Endodermal cell (in vitro differentiated cells): Measurements from ENCODE around the gene UBASH3B. TPM values are rescaled to one million over a fixed set of nuclear protein-coding genes. Genes with fewer than 3 reads are reported as not detected.
A peak's percentile ranks its signal among the peaks of the same experiment; 100 is the strongest.

Experiments used
- DNase-seq: peaks from one replicate; pipeline ENCODE4 v3.0.0-alpha.2; 2017
- H3K27ac ChIP-seq: 2 replicates; pipeline ENCODE4 v1.5.1; 2013; ENCODE audit warnings: mild to moderate bottlenecking, low read depth, low read length, moderate library complexity
- H3K27me3 ChIP-seq: 2 replicates; pipeline ENCODE4 v1.6.1; 2013; ENCODE audit warnings: mild to moderate bottlenecking, low read length, moderate library complexity; ENCODE audit not compliant: insufficient read depth, control insufficient read depth, poor library complexity, severe bottlenecking
- H3K36me3 ChIP-seq: 2 replicates; pipeline ENCODE4 v1.7.0; 2013; ENCODE audit warnings: mild to moderate bottlenecking, low read length, moderate library complexity; ENCODE audit not compliant: control insufficient read depth, insufficient read depth
- H3K4me1 ChIP-seq: one replicate; pipeline ENCODE4 v1.7.0; 2013; ENCODE audit warnings: low read length; ENCODE audit not compliant: control insufficient read depth, insufficient read depth
- H3K4me3 ChIP-seq: 2 replicates; pipeline ENCODE4 v1.5.1; 2013; ENCODE audit warnings: mild to moderate bottlenecking, low read length, moderate library complexity
- H3K9ac ChIP-seq: 2 replicates; pipeline ENCODE4 v1.6.1; 2013; ENCODE audit warnings: mild to moderate bottlenecking, low read length, moderate library complexity; ENCODE audit not compliant: poor library complexity, severe bottlenecking; ENCODE audit errors: extremely low read depth
- H3K9me3 ChIP-seq: 2 replicates; pipeline ENCODE4 v1.6.1; 2013; ENCODE audit warnings: mild to moderate bottlenecking, low read length, moderate library complexity; ENCODE audit not compliant: control insufficient read depth
- H3K27ac Mint-ChIP-seq: 2 replicates; pipeline ENCODE4 v1.8.0; 2020; ENCODE audit warnings: mixed read lengths
- H3K27me3 Mint-ChIP-seq: 2 replicates; pipeline ENCODE4 v1.8.0; 2021; ENCODE audit warnings: mild to moderate bottlenecking, mixed read lengths; ENCODE audit not compliant: insufficient read depth
- H3K36me3 Mint-ChIP-seq: 2 replicates; pipeline ENCODE4 v1.8.0; 2020; ENCODE audit warnings: low read depth, mixed read lengths
- H3K4me1 Mint-ChIP-seq: 2 replicates; pipeline ENCODE4 v1.8.0; 2020; ENCODE audit warnings: mixed read lengths
- H3K4me3 Mint-ChIP-seq: 2 replicates; pipeline ENCODE4 v1.8.0; 2020; ENCODE audit warnings: mild to moderate bottlenecking, moderate library complexity, mixed read lengths
- H3K9me3 Mint-ChIP-seq: 2 replicates; pipeline ENCODE4 v1.8.0; 2020; ENCODE audit warnings: mild to moderate bottlenecking, mixed read lengths
- WGBS, 2 experiments: methylation state at CpG; one replicate each; pipeline versions ENCODE4 v1.1.5 to v1.1.7; 2013; ENCODE audit warnings: missing lambda C conversion rate in 2 of 2, mixed read lengths in 1 of 2; ENCODE audit not compliant: insufficient coverage in 1 of 2, insufficient read length in 1 of 2; 5-methylcytosine and 5-hydroxymethylcytosine counted together
- total RNA-seq, 2 donors: library from RNA; stranded (reverse); fragmentation: NEBNext Ultra II Directional in 1 of 2; extraction: Animal tissue kit (Norgen Biotek cat#: 25700) in 1 of 2; gene quantifications; 2 replicates in 1 of 2; 3 replicates in 1 of 2; pipeline ENCODE4 v1.2.1, GENCODE V29; 2021
- TF ChIP-seq, protein P1 (sequence below): fragments of 200-600 bp; sonication (generic); conservative IDR thresholded peaks from 2 replicates; pipeline ENCODE4 v1.5.0; 2021; ENCODE audit warnings: antibody characterized with exemption, mild to moderate bottlenecking

UBASH3B gene
- total RNA-seq, 2 donors from 2014 or later: 6.0 to 9.0 TPM

DNA sequence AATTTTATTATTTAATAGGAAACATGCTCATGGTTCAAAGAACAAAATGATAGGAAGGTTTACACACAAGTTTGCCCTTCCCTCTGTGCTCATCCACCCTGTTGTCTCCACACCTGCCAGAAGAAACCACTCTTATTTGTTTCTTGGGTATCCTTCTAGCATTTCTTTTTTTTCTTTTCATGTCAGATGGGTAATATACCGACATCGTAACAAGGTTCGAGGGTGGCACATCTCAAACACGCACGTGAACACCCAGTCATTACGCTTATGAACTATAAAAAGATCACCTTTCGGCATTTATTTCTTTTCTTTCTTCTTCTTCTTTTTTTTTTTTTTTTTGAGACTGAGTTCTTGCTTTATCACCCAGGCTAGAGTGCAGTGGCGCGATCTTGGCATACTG lies 70.5 kb downstream of the UBASH3B start:
- peaks cover 8% of the 10 kb centered on the region for H3K4me1 ChIP-seq
- Mint-ChIP-seq H3K4me1 (peaks cover 15% of the 10 kb centered on the region), H3K27me3 (no peaks in the 10 kb centered on the region), H3K27ac (no peak overlapping the region), H3K36me3 (no peaks in the 10 kb centered on the region), H3K9me3 (no peaks in the 10 kb centered on the region), H3K4me3 (no peak overlapping the region)
- no peak overlapping the region for H3K27ac ChIP-seq
- TF ChIP-seq, protein P1, sequence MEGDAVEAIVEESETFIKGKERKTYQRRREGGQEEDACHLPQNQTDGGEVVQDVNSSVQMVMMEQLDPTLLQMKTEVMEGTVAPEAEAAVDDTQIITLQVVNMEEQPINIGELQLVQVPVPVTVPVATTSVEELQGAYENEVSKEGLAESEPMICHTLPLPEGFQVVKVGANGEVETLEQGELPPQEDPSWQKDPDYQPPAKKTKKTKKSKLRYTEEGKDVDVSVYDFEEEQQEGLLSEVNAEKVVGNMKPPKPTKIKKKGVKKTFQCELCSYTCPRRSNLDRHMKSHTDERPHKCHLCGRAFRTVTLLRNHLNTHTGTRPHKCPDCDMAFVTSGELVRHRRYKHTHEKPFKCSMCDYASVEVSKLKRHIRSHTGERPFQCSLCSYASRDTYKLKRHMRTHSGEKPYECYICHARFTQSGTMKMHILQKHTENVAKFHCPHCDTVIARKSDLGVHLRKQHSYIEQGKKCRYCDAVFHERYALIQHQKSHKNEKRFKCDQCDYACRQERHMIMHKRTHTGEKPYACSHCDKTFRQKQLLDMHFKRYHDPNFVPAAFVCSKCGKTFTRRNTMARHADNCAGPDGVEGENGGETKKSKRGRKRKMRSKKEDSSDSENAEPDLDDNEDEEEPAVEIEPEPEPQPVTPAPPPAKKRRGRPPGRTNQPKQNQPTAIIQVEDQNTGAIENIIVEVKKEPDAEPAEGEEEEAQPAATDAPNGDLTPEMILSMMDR: no peak
- H3K9ac ChIP-seq: no peak overlapping the region
- no peak overlapping the region for H3K4me3 ChIP-seq
- no peak for DNase-seq
- H3K27me3 ChIP-seq: no peaks in the 10 kb centered on the region
- H3K36me3 ChIP-seq: no peaks in the 10 kb centered on the region
- no peaks in the 10 kb centered on the region for H3K9me3 ChIP-seq
- WGBS, 2 experiments: 94 to 100% methylated on average over 8 to 9 of the region's 9 CpGs

GRCh38 chr11:122727101-122727929 lies 71.8 kb downstream of the UBASH3B start:
- Histone ChIP-seq H3K9ac (no peak overlapping the region), H3K27me3 (no peaks in the 10 kb centered on the region), H3K4me3 (no peak overlapping the region), H3K9me3 (no peaks in the 10 kb centered on the region), H3K27ac (no peak overlapping the region), H3K4me1 (peaks cover 12% of the 10 kb centered on the region), H3K36me3 (no peaks in the 10 kb centered on the region)
- H3K4me3 Mint-ChIP-seq: no peak overlapping the region
- DNase-seq: no peak
- TF ChIP-seq, protein P1: no peak
- no peaks in the 10 kb centered on the region for H3K9me3 Mint-ChIP-seq
- WGBS, 2 experiments: 87 to 91% methylated on average over 16 to 21 of the region's 21 CpGs
- H3K27ac Mint-ChIP-seq: peak overlapping the region; percentile 6
- peaks cover 22% of the 10 kb centered on the region for H3K4me1 Mint-ChIP-seq
- H3K27me3 Mint-ChIP-seq: no peaks in the 10 kb centered on the region
- no peaks in the 10 kb centered on the region for H3K36me3 Mint-ChIP-seq

DNA sequence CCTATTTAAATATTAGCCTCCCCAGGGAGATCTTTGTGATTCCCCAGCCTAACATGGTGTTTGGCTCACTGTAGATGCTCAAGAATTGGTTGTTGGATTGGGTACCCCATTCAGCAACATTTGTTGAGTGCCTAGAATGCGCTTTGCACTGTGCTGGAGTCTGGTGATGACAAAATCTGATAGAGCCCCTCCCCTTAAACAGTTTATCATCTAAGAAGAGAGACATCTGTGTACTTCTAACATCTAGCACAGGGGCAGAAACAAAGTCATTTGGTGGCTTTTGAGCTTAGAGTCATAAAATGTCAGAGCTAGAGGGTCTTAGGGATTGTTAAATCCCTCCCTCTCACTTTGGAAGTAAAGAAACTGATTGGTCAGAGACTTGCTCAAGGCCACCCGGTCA lies 73.0 kb downstream of the UBASH3B start:
- no peak overlapping the region for H3K27ac ChIP-seq
- peaks cover 30% of the 10 kb centered on the region for H3K4me1 Mint-ChIP-seq
- H3K4me3 Mint-ChIP-seq: no peak overlapping the region
- TF ChIP-seq, protein P1: no peak
- H3K36me3 Mint-ChIP-seq: no peaks in the 10 kb centered on the region
- no peaks in the 10 kb centered on the region for H3K27me3 Mint-ChIP-seq
- H3K27me3 ChIP-seq: no peaks in the 10 kb centered on the region
- no peak overlapping the region for H3K27ac Mint-ChIP-seq
- H3K4me3 ChIP-seq: no peak overlapping the region
- H3K36me3 ChIP-seq: no peaks in the 10 kb centered on the region
- peaks cover 14% of the 10 kb centered on the region for H3K4me1 ChIP-seq
- DNase-seq: no peak
- H3K9me3 Mint-ChIP-seq: no peaks in the 10 kb centered on the region
- no peak overlapping the region for H3K9ac ChIP-seq
- no peaks in the 10 kb centered on the region for H3K9me3 ChIP-seq
- WGBS, 2 experiments: 94 to 100% methylated on average over 2 of the region's 2 CpGs
